HG03342 (cell line): Measurements from ENCODE around the gene IL10RA.

Experiments
- ATAC-seq: cut with Tn5 transposase; IDR thresholded peaks from one replicate; pipeline ENCODE4 v1.9.1; 2021; ENCODE audit warnings: mild to moderate bottlenecking, moderate library complexity; ENCODE audit not compliant: unreplicated experiment

Gene IL10RA

DNA sequence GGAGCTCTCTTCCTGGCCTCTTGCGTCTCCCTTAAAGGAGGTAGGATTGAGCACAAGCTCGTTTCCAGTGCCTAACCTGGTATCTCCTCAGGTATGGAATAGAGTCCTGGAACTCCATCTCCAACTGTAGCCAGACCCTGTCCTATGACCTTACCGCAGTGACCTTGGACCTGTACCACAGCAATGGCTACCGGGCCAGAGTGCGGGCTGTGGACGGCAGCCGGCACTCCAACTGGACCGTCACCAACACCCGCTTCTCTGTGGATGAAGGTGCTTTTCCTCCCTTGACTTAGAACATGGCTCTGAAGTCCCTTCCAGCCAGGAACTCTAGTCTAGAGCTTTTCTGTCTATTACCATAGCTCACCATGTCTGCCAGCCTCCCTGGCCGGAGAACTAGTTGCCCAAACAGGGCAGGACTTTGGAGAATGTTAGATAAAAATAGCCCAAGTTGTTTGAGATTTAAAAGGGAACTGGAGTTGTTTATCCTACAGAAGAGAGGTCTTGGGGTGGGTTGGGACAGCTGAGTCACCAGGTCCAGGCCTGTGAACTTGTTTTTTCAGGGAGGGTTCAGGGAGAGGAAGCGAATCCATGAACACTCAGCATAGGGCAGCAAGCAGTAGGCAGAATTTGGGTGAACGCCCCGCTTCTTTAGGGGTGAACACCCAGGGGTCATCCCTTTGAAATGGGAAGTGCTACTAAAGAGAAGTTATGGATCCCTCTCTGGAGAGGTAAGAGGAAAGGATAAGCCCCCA lies 3.3 kb downstream of the IL10RA start:
- no peak for ATAC-seq

DNA sequence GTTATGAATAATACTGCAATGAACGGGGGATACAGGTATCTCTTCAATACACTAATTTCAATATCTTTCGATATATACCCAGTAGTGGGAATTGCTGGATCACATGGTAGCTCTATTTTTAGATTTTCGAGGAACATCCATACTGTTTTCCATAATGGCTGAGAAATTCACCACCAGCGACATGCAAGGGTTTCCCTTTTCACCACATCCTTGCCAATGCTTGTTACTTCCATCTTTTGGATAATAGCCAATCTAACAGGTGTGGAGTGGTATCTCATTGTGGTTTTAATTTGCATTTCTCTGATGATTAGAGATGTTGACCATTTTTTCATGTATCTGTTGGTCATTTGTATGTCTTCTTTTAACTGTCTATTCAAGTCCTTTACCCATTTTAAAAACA lies 5.9 kb downstream of the IL10RA start:
- ATAC-seq = no peak

DNA sequence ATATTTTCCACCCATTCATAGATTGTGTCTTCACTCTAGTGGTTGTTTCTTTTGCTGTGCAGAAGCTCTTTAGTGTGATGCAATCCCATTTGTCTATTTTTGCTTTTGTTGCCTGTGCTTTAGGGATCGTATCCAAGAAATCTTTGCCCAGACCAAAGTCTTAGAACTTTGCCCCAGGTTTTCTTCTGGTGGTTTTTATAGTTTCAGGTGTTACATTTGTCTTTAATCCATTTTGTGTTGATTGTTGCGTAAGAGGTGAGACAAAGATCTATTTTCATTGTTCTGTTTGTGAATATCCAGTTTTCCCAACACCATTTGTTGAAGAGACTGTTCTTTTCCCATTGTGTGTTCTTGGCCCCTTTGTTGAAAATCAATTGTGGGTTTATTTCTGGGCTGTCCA lies 6.4 kb downstream of the IL10RA start:
- no peak for ATAC-seq

DNA sequence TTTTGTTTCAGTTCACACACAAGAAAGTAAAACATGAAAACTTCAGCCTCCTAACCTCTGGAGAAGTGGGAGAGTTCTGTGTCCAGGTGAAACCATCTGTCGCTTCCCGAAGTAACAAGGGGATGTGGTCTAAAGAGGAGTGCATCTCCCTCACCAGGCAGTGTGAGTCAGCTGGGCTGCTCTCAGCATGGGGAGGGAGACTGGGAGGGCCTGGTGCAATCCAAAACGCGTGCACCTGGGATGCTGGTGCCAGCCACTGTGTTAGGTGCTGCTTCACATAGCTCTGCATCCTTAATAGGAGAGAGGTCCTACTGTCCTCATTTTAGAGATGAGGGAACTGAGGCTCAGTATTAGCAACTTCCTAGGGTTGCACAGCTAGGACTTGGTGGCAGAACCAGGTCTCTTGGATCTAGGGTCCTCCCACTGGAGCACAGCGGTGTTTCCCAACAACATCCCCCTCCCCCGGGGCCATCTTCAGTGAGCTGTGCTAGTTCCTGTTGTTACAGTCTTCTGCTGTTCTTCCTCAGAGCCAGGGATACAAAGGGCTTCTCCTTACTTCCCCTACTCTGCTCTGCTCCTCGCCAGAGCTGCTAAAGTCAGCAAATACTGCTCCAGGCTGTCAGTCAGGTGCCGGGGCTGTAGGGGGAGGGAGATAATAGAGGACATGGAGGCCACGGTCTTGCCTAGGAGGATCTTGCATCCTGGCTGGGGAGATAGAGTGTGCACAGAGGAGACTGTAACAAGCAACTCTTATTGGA lies 8.0 kb downstream of the IL10RA start:
- ATAC-seq = no peak

DNA sequence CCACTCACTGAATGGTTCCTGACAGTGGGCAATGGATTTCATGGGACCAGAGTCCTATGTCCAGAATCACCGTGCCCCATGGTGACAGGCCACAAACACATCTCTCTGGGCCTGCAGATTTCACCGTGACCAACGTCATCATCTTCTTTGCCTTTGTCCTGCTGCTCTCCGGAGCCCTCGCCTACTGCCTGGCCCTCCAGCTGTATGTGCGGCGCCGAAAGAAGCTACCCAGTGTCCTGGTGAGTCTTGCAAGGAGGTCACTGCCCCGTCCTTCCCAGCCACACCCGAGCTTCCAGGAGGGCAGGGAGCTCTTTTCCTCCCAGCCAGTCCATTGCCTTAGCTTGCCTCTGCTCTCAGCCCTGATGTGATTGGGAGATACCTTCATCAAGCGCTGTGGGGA lies 9.3 kb downstream of the IL10RA start:
- ATAC-seq = no peak

DNA sequence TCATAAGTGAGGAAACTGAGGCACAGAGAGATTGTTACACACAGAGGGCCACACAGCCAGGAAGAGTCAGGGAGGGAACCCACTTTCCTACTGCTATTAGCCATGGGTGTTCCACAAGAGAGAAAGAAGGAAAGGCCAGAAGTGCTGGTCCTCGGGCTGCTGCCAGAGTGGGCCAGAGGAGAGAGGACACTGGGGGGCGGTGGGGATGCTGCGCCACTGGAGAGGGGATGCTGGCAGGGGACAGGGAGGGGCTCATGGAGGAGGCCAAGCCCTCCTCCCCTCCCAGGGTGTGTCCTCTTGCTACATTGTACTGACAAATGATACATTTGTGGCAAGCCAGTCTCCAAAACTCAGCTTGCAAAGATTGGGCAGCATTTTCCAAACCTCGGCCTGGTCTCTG lies 9.9 kb downstream of the IL10RA start:
- no peak for ATAC-seq

DNA sequence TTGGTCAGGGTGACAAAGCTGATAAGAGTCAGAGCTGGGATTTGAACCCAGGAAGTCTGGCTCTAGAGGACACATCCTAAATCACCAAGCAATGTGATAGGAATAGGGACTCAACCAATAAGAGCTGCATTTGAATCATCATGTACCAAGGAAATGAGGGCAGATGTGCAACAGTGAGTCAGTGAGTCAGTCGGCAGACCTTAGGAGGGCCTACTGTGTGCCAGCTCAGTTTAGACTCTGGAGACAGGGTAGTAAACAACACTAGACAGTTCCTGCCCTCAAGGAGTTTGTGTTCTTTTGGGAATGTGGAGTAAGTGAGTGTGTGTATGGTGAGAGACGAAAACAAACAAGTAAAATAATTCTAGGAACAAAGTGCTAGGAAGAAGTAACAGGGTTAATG lies 11.2 kb downstream of the IL10RA start:
- no peak for ATAC-seq

DNA sequence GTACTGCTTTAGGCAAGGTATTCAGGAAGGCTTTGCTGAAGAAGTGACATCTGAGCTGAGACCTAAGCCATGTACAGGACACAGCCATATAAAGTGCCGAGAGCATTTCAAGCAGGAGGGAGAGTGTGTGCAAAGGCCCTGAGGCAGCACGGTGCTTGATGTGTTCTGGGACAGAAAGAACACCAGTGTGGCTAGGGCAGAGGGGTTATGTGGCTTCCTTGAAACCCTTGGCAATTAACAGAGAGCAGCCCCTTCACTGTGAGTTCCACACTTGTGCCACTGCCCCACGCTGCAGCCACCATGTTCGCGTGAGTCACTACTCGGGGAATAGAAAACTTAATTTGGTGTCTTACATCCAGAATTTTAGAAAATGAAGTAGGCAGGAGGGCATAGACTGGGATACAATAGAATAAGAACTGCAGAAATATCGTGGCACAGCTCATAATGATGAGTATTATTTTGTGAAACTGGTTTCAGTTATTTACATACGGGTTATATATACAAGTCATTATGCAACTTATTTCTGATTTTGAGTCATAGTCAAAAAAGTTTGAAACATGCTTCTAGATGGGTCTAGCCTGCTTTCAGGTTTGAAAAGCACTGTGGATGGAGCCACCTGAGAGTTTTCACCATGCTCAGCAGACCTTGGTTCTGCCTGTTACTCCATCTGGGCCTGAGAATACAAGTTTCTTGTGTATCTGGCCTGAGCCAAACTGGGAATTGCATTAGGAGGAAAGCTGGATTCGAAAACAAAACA lies 11.8 kb downstream of the IL10RA start:
- ATAC-seq = peak; percentile 71

DNA sequence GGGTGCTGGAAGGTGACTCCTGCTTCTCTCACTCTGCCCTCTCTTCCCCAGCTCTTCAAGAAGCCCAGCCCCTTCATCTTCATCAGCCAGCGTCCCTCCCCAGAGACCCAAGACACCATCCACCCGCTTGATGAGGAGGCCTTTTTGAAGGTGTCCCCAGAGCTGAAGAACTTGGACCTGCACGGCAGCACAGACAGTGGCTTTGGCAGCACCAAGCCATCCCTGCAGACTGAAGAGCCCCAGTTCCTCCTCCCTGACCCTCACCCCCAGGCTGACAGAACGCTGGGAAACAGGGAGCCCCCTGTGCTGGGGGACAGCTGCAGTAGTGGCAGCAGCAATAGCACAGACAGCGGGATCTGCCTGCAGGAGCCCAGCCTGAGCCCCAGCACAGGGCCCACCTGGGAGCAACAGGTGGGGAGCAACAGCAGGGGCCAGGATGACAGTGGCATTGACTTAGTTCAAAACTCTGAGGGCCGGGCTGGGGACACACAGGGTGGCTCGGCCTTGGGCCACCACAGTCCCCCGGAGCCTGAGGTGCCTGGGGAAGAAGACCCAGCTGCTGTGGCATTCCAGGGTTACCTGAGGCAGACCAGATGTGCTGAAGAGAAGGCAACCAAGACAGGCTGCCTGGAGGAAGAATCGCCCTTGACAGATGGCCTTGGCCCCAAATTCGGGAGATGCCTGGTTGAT lies 12.6 kb downstream of the IL10RA start:
- no peak for ATAC-seq

DNA sequence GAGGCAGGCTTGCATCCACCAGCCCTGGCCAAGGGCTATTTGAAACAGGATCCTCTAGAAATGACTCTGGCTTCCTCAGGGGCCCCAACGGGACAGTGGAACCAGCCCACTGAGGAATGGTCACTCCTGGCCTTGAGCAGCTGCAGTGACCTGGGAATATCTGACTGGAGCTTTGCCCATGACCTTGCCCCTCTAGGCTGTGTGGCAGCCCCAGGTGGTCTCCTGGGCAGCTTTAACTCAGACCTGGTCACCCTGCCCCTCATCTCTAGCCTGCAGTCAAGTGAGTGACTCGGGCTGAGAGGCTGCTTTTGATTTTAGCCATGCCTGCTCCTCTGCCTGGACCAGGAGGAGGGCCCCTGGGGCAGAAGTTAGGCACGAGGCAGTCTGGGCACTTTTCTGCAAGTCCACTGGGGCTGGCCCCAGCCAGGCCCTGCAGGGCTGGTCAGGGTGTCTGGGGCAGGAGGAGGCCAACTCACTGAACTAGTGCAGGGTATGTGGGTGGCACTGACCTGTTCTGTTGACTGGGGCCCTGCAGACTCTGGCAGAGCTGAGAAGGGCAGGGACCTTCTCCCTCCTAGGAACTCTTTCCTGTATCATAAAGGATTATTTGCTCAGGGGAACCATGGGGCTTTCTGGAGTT lies 13.3 kb downstream of the IL10RA start:
- ATAC-seq = no peak

DNA sequence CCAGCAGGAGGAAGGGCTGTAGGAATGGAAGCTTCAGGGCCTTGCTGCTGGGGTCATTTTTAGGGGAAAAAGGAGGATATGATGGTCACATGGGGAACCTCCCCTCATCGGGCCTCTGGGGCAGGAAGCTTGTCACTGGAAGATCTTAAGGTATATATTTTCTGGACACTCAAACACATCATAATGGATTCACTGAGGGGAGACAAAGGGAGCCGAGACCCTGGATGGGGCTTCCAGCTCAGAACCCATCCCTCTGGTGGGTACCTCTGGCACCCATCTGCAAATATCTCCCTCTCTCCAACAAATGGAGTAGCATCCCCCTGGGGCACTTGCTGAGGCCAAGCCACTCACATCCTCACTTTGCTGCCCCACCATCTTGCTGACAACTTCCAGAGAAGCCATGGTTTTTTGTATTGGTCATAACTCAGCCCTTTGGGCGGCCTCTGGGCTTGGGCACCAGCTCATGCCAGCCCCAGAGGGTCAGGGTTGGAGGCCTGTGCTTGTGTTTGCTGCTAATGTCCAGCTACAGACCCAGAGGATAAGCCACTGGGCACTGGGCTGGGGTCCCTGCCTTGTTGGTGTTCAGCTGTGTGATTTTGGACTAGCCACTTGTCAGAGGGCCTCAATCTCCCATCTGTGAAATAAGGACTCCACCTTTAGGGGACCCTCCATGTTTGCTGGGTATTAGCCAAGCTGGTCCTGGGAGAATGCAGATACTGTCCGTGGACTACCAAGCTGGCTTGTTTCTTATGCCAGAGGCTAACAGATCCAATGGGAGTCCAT lies 14.1 kb downstream of the IL10RA start:
- ATAC-seq = no peak

DNA sequence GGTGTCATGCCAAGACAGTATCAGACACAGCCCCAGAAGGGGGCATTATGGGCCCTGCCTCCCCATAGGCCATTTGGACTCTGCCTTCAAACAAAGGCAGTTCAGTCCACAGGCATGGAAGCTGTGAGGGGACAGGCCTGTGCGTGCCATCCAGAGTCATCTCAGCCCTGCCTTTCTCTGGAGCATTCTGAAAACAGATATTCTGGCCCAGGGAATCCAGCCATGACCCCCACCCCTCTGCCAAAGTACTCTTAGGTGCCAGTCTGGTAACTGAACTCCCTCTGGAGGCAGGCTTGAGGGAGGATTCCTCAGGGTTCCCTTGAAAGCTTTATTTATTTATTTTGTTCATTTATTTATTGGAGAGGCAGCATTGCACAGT lies 14.6 kb downstream of the IL10RA start:
- ATAC-seq = no peak

DNA sequence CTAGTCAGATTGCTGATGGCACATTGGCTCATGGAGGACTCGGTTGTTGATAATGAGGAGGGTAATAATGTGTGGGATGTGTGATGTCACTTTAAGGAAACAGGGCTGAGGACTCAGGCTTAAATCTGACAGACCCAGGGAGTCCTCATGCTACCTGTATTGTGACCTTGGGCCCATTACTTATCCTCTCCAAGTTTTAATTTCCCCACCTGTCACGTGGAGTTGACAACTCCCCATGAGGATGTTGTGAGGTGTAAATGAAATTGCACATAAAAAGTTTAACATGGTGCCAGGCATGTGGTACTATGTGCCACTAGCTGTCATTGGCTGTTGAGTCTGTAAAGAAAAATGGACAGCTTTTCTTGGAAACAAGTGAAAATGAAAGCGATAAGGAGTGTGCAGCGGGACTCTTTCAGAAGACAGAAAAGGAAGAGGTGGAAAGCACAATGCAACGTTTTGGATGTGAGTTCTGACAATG lies 15.3 kb downstream of the IL10RA start:
- ATAC-seq = no peak

DNA sequence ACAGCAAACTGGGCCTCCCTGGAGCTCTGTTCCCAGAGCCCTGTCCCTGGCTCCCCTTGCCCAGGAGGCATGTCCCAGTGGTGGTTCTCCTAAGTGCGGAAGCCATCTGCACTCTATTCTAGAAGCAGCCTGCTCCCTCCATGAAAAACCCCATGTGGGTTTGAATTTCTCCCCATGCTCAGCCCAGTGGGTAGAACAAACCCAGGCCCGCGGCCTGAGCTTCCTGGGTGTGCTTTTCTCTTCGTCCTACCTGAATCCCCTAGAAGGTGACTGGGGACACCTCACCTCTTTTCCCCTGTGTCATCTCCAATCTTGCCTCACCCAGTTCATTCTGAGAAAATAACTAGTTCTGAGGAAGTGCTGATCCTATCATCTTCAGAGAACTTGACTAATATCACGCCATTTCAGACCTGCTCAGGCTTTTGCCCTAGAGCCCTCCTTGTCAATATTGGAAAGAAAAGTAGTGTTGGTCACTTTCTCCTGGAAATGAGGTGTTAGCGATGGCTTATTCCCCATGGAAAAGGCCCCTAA lies 15.9 kb downstream of the IL10RA start:
- ATAC-seq = no peak

DNA sequence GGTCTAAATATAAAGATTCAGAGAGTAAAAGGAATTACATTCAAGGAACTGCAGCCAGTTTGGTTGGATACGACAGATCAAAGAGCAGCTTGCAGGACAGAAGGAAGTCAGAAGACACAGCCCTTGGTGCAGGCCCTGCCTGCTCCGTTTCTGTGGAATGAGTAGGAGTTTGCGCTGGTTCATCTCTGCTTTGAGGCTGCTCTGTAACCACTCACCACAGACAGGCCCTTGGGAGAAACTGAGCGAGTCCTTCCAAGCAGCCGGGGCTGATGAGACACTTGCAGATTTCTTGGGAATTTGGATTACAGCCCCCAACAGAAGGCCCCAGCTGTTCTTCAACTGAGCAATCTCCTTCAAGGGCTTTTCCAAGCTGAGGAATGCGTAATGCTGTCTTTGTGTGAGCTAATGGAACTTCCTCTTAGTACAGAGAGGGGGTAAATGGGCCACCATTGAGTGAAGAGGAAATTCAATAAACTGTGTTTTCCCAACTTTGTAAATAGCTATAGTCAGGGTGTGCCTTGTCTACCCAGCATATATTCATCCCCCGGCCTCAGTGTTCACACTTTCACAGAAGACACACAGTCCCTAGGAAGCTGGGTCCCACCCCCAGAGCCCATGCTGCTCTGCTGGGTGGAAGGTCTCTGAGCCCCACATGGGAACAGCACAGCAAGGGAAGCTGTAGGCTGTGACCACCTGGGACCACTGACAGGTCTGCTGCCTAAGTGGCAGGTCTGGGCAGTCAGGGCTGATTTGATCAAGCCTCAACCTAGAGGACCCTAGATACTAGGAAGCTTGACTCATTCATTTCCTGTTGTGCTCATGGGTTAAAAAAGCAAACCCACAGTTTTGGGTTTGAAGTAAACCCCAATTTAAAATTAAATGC lies 16.6 kb downstream of the IL10RA start:
- ATAC-seq = no peak

DNA sequence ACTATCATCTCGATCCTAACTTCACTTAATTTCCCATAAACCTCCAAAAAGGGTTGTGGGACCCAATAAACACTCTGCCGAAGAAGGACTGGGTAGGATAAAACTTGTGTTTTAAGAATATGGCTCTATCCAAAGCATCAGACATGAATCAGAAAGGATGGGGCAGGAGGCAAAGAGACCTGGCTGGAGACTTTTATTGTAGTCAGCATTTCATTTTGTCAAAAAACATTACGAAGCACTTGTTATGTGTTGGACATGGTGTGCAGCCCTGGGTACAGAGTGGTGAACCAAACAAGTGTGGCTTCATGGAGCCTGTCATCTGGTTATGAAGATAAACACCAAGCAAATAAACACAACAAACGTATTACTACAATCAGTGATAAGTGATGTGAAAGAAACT lies 17.3 kb downstream of the IL10RA start:
- no peak for ATAC-seq

DNA sequence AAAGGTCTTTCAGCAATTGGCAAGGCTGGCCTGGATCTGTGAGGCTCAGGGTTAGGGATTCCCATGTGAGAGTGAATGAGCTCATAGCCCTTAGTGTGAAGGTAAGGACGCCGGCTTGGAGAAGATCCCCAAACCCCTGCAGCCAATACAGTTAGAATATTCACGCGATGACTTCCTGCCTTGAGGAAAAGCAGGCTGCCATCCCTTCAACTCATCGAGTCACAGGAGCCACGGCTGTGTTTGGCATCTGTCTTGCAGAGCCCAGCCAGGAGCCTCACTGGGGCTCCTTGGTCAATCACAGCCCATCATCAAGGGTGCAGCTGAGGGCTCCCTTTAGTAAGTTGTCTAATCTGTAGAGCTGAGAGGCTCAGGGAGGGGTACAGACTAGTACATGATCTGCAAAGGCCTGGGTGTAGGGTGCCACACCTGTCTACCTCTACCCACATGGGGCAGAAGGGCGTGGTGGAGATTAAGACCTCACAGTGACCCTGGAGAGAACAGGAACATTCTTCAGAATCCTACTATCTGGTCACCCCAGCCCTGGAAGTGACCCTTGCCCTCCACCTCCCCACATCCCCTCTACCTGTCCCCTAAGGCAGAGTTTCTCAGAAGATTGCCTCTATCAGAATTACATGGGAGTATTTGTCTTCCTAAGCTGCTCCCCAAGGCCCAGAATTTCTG lies 18.5 kb downstream of the IL10RA start:
- no peak for ATAC-seq
